Ovary (tissue), 3 donors: Measurements from ENCODE around the gene FGFR2.

ENCODE experiments used
- CTCF ChIP-seq, 3 donors: fragments of 450-650 bp in 2 of 3; fragments of 200-600 bp in 1 of 3; IDR thresholded peaks; one replicate each; pipeline versions ENCODE4 v1.5.1 to v1.8.0; 2016 to 2022; ENCODE audit warnings: antibody characterized with exemption in 3 of 3, mild to moderate bottlenecking in 1 of 3
- EP300 ChIP-seq: sonication (generic); formaldehyde crosslinking; IDR thresholded peaks from one replicate; pipeline ENCODE4 v1.6.1; 2017; ENCODE audit warnings: antibody characterized with exemption
- POLR2A ChIP-seq: fragments of 450-650 bp; IDR thresholded peaks from one replicate; pipeline ENCODE4 v1.6.1; 2017; ENCODE audit warnings: antibody characterized with exemption, mild to moderate bottlenecking, moderate library complexity
- donor health status: DM: no; HTN: no; CAD: no.

- TF ChIP-seq CTCF (IDR thresholded peaks at IDR 0.05) (no peak), EP300 (no peak), POLR2A (no peak)
Observed at GRCh38 chr10:121514141-121514865, 83.9 kb downstream of the FGFR2 start.
